Choroid plexus epithelial cell (primary cell): Measurements from ENCODE around the gene AHCYL2.

Experiments
- DNase-seq: peaks from one replicate; pipeline ENCODE4 v3.0.0-alpha.2; 2010; ENCODE audit warnings: low read depth
- H3K4me3 ChIP-seq: 2 replicates; pipeline ENCODE4 v1.5.1; 2011; ENCODE audit warnings: low read depth, mild to moderate bottlenecking, control low read depth, low read length, moderate library complexity
- CTCF ChIP-seq: conservative IDR thresholded peaks from 2 replicates; pipeline ENCODE4 v1.5.1; 2011; ENCODE audit warnings: low read depth, mild to moderate bottlenecking, control low read depth, inconsistent platforms, low read length, moderate library complexity

Gene AHCYL2

GRCh38 chr7:129427526-129428045 lies 202.8 kb downstream of the AHCYL2 start:
- TF ChIP-seq CTCF = no peak
- no peak for DNase-seq

GRCh38 chr7:129431911-129432643 lies 207.2 kb downstream of the AHCYL2 start:
- DNase-seq = no peak
- no peak for TF ChIP-seq CTCF
- no peak overlapping the region for H3K4me3 ChIP-seq

More at GRCh38 chr7:129427526-129428045, 202.8 kb downstream of the AHCYL2 start:
- H3K4me3 ChIP-seq = no peak overlapping the region

GRCh38 chr7:129433847-129434674 lies 209.2 kb downstream of the AHCYL2 start, which contains the start of gene STRIP2:
STRIP2 (plus strand) TSS chr7:129434432; CDS start chr7:129434473, 41 bp downstream.
- peak within 1 kb of the TSS; percentile 87 for H3K4me3 ChIP-seq
- DNase-seq = peak; percentile 77
- TF ChIP-seq CTCF = peak; percentile 29

GRCh38 chr7:129434675-129435318 lies 210.0 kb downstream of the AHCYL2 start:
- TF ChIP-seq CTCF = no peak
- peak; percentile 33 for DNase-seq
- H3K4me3 ChIP-seq = peak overlapping the region; percentile 87

GRCh38 chr7:129435414-129435829 lies 210.6 kb downstream of the AHCYL2 start:
- DNase-seq = no peak

More at GRCh38 chr7:129435414-129435829, 210.6 kb downstream of the AHCYL2 start:
- peak overlapping the region; percentile 87 for H3K4me3 ChIP-seq
- TF ChIP-seq CTCF = no peak
